AG09319 (cell line): ENCODE measurements around the gene PLCB1.

ENCODE experiments used
- DNase-seq: peaks from one replicate; pipeline ENCODE4 v3.0.0-alpha.2; 2010; ENCODE audit warnings: low read depth; ENCODE audit errors: extremely low read depth
- TF ChIP-seq, protein P1 (sequence below): IDR thresholded peaks from 2 replicates; pipeline ENCODE4 v1.5.1; 2011; ENCODE audit warnings: low read depth, mild to moderate bottlenecking, inconsistent platforms, low read length, moderate library complexity

The PLCB1 gene

DNA sequence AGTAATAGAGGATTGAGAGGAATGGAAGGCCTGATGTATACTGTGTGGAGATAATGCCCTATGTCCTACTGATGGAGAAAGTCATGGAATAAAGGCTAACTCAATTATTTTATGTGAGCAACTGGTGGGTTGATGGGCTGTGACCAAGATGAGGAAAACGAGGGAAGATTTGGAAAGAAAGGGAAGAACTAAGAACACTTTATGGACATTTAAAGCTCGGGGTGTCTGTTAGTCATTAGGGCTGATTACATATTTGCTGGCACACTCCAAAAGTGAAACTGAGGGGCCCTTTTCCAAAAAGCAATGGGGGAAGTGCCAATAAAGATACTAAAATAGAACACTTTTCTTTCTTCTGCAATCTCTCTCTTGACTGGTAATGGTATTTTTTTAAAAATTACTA, 439.5 kb downstream of the PLCB1 start:
- TF ChIP-seq, protein P1, sequence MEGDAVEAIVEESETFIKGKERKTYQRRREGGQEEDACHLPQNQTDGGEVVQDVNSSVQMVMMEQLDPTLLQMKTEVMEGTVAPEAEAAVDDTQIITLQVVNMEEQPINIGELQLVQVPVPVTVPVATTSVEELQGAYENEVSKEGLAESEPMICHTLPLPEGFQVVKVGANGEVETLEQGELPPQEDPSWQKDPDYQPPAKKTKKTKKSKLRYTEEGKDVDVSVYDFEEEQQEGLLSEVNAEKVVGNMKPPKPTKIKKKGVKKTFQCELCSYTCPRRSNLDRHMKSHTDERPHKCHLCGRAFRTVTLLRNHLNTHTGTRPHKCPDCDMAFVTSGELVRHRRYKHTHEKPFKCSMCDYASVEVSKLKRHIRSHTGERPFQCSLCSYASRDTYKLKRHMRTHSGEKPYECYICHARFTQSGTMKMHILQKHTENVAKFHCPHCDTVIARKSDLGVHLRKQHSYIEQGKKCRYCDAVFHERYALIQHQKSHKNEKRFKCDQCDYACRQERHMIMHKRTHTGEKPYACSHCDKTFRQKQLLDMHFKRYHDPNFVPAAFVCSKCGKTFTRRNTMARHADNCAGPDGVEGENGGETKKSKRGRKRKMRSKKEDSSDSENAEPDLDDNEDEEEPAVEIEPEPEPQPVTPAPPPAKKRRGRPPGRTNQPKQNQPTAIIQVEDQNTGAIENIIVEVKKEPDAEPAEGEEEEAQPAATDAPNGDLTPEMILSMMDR: no peak
- DNase-seq: no peak

GRCh38 chr20:8573686-8574085, 441.6 kb downstream of the PLCB1 start:
- TF ChIP-seq, protein P1: no peak
- no peak for DNase-seq

DNA sequence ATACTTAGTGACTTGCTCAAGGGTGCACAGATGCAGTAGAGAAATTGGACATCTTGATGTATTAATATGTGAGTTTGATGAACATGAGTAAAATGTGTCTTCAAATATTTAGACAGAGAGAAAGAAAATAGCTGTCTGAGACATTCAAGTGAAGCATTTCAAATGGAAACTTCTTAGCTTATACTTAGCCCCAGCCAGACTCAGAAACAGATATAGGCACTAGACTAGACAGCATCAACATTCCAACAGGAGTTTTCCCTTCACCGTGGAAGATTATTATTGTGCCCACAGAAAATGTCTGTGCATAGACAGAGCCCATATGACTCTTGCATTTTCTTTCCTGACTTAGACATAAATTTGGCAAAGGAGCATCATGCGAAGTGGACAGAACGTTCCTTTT, 443.0 kb downstream of the PLCB1 start:
- no peak for DNase-seq
- TF ChIP-seq, protein P1: no peak

DNA sequence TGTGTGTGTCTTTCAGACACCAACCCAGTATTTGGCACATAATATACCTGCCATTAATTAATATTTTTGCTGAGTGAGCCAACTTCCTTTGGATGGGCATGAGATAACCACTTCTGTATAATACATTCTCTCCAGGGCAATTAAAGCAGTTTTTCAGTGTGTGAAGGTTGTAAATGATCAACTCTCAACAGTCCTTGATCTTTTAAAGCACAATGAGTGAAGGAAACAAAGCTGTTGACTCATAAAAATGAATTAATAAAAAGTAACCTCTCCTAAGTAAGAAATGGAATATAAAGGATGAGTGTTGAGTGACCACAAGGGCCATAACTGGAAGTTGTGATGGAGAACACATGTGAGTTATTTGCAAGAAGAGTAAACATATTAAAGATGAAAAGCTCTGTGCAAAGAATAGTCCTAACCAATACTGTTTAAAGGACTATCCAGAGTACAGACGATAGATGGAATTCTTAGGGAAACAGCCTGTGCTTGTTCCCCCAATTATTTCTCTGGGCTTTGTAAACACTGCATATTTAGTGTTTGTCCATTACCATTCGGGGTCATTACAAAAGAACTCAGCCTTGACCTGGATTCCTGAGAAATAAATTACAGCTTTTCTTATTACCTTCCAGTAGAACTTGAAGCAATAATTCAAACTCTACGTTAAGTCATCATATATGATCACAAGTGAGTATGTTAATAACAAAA, 446.2 kb downstream of the PLCB1 start:
- TF ChIP-seq, protein P1: no peak
- peak; percentile 31 for DNase-seq

- no peak for DNase-seq
- TF ChIP-seq, protein P1: no peak
Measured at GRCh38 chr20:8579035-8579434, 447.0 kb downstream of the PLCB1 start.

GRCh38 chr20:8581446-8582183, 449.5 kb downstream of the PLCB1 start:
- TF ChIP-seq, protein P1: no peak
- no peak for DNase-seq

GRCh38 chr20:8583012-8583565, 451.0 kb downstream of the PLCB1 start:
- TF ChIP-seq, protein P1: no peak
- no peak for DNase-seq
